Left lung (tissue), 10 donors: ENCODE results near the gene AACS. TPM values are rescaled to one million over a fixed set of nuclear protein-coding genes. Genes with fewer than 3 reads are reported as not detected.
"Not testable (repeated sequence)": the region's sequence is repeated elsewhere in the genome, so short reads cannot be mapped to it uniquely, and the experiment has no call there.

ENCODE experiments used
- ATAC-seq: fragments of 200-7000 bp; cut with Tn5 transposase; one replicate; pipeline ENCODE4 v1.9.1; 2020; ENCODE audit warnings: moderate library complexity
- DNase-seq, 4 donors: peaks; one replicate each; pipeline ENCODE4 v3.0.0-alpha.2; 2013 to 2020
- H3K27ac ChIP-seq, 2 donors: fragments of 200-600 bp; sonication (generic) in 1 of 2; one replicate each; pipeline versions ENCODE4 v1.5.0 to v1.8.0; 2020 to 2021
- H3K27me3 ChIP-seq, 2 donors: fragments of 200-600 bp; sonication (generic) in 1 of 2; one replicate each; pipeline versions ENCODE4 v1.5.0 to v1.8.0; 2020 to 2021
- H3K36me3 ChIP-seq, 2 donors: fragments of 200-600 bp; sonication (generic) in 1 of 2; one replicate each; pipeline versions ENCODE4 v1.5.0 to v1.8.0; 2020 to 2021
- H3K4me1 ChIP-seq, 2 donors: fragments of 200-600 bp; one replicate each; pipeline ENCODE4 v1.8.0; 2021
- H3K4me3 ChIP-seq, 2 donors: fragments of 200-600 bp; sonication (generic) in 1 of 2; one replicate each; pipeline versions ENCODE4 v1.5.0 to v1.8.0; 2020 to 2021; ENCODE audit warnings: mild to moderate bottlenecking in 1 of 2
- H3K9me3 ChIP-seq, 2 donors: fragments of 200-600 bp; sonication (generic) in 1 of 2; one replicate each; pipeline versions ENCODE4 v1.5.0 to v1.8.0; 2020 to 2021
- intact Hi-C, 2 donors: fragments of 100-400 bp; cut with DNase I; formaldehyde crosslinking; loops; one replicate each; pipeline versions ENCODE4 v1.11.2 to v1.14.2; 2022
- polyA plus RNA-seq, 6 donors: library from polyadenylated mRNA; unstranded; fragments of 120-200 nt; gene quantifications; one replicate each; pipeline ENCODE4 v1.2.1, GENCODE V29; 2013; ENCODE audit not compliant: insufficient read length in 6 of 6
- total RNA-seq, 2 donors: library from RNA; stranded (reverse); fragmentation: NEBNext Ultra II Directional; extraction: Animal tissue kit (Norgen Biotek cat#: 25700); gene quantifications; one replicate each; pipeline ENCODE4 v1.2.1, GENCODE V29; 2021
- TF ChIP-seq, protein P1 (sequence below), 2 donors: fragments of 200-600 bp; sonication (generic) in 1 of 2; IDR thresholded peaks; one replicate each; pipeline versions ENCODE4 v1.5.0 to v1.8.0; 2021; ENCODE audit warnings: antibody characterized with exemption in 2 of 2
- donor health status: DM: no; HTN: yes; CAD: no.
- donor health status: DM: no; HTN: no; CAD: no.

AACS gene
- total and polyA plus RNA-seq, 8 donors, result 23.7 to 36.9 (median 27.2) TPM

GRCh38 chr12:125053821-125054220, 11.4 kb upstream of the AACS start:
- H3K27ac ChIP-seq, result no peak overlapping the region

DNA sequence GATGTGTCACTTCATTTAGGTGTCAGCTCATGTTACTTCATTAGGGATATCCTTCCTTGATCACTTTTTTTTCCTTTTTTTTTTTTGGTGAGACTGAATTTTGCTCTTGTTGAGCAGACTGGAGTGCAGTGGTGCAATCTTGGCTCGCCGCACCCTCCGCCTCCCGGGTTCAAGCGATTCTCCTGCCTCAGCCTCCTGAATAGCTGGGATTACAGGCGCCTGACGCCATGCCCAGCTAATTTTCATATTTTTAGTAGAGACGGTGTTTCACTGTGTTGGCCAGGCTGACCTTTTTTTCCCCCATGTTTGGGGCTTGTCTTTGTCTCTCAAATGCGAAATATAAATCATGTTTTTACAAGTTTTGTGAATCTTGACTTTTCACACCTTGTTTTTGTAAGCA, 9.6 kb upstream of the AACS start:
- DNase-seq (no peak), ATAC-seq (no peak)
- intact Hi-C loops, result no loop called here
- H3K9me3 ChIP-seq, result no peaks in the 10 kb centered on the region
- H3K4me3 ChIP-seq, result no peak overlapping the region
- TF ChIP-seq, protein P1, sequence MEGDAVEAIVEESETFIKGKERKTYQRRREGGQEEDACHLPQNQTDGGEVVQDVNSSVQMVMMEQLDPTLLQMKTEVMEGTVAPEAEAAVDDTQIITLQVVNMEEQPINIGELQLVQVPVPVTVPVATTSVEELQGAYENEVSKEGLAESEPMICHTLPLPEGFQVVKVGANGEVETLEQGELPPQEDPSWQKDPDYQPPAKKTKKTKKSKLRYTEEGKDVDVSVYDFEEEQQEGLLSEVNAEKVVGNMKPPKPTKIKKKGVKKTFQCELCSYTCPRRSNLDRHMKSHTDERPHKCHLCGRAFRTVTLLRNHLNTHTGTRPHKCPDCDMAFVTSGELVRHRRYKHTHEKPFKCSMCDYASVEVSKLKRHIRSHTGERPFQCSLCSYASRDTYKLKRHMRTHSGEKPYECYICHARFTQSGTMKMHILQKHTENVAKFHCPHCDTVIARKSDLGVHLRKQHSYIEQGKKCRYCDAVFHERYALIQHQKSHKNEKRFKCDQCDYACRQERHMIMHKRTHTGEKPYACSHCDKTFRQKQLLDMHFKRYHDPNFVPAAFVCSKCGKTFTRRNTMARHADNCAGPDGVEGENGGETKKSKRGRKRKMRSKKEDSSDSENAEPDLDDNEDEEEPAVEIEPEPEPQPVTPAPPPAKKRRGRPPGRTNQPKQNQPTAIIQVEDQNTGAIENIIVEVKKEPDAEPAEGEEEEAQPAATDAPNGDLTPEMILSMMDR (IDR thresholded peaks at IDR 0.05), result no peak
- H3K27me3 ChIP-seq, result peaks cover 0 to 6% of the 10 kb centered on the region in 2 donors
- no peaks in the 10 kb centered on the region for H3K4me1 ChIP-seq
- no peaks in the 10 kb centered on the region for H3K36me3 ChIP-seq
- no peak overlapping the region for H3K27ac ChIP-seq

More at GRCh38 chr12:125053821-125054220, 11.4 kb upstream of the AACS start:
- intact Hi-C loops, result no loop called here
- H3K4me1 ChIP-seq, result peaks cover 0 to 6% of the 10 kb centered on the region in 2 donors
- TF ChIP-seq, protein P1 (IDR thresholded peaks at IDR 0.05), result no peak
- H3K27me3 ChIP-seq, result peaks cover 0 to 6% of the 10 kb centered on the region in 2 donors
- H3K36me3 ChIP-seq, result no peaks in the 10 kb centered on the region
- DNase-seq (no peak), ATAC-seq (no peak)
- no peak overlapping the region for H3K4me3 ChIP-seq
- H3K9me3 ChIP-seq, result no peaks in the 10 kb centered on the region

DNA sequence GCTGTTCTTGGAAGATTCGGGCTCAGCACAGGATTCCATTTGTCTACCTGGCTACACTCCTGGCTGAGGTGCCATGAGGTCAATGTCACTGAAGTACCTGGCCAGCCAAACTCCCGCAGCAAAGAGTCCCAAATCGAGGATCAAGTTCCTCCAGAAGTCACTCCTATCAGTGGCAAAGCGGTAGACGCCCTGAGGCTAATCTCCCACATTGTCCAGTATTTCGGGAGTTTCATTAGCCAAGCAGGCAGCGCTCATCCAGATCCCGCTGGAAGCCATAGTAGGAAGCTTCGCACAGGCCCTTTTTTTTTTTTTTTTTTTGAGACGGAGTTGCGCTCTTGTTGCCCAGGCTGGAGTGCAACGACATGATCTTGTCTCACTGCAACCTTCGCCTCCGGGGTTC, 8.9 kb upstream of the AACS start:
- TF ChIP-seq, protein P1 (IDR thresholded peaks at IDR 0.05), result no peak
- H3K27ac ChIP-seq, result no peak overlapping the region
- no peaks in the 10 kb centered on the region for H3K36me3 ChIP-seq
- intact Hi-C loops, result no loop called here
- peaks cover 0 to 6% of the 10 kb centered on the region in 2 donors for H3K27me3 ChIP-seq
- no peaks in the 10 kb centered on the region for H3K4me1 ChIP-seq
- no peak for ATAC-seq
- DNase-seq, result no peak
- H3K9me3 ChIP-seq, result no peaks in the 10 kb centered on the region
- H3K4me3 ChIP-seq, result no peak overlapping the region

DNA sequence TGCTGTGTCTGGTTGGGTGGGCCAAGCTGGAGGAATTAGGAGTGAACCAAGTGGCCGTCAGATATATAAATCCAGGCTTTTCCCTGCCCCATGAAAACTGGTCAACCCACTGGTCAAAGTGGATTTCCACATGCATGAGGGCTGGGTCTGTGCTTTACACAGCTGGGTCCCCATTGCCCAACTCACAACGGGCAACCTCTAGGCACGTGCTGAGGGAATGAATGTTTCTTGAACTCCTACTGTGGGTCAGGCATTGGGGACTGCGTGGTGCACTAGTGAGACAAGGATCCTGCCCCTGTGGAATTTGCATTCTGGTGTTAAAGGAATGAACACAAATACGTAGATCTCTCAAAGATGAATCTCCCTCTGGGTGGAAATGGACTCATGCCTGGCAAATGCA, 7.5 kb upstream of the AACS start:
- Histone ChIP-seq H3K9me3 (peaks cover 0 to 2% of the 10 kb centered on the region in 2 donors), H3K4me3 (no peak overlapping the region), H3K27ac (no peak overlapping the region), H3K4me1 (no peaks in the 10 kb centered on the region), H3K36me3 (no peaks in the 10 kb centered on the region), H3K27me3 (peaks cover 0 to 6% of the 10 kb centered on the region in 2 donors)
- TF ChIP-seq, protein P1 (IDR thresholded peaks at IDR 0.05), result no peak
- intact Hi-C loops, result no loop called here
- ATAC-seq, result no peak
- DNase-seq, result no peak

GRCh38 chr12:125061229-125061628, 4.0 kb upstream of the AACS start:
- ATAC-seq, result no peak
- intact Hi-C loops, result no loop called here
- TF ChIP-seq, protein P1 (IDR thresholded peaks at IDR 0.05), result no peak

DNA sequence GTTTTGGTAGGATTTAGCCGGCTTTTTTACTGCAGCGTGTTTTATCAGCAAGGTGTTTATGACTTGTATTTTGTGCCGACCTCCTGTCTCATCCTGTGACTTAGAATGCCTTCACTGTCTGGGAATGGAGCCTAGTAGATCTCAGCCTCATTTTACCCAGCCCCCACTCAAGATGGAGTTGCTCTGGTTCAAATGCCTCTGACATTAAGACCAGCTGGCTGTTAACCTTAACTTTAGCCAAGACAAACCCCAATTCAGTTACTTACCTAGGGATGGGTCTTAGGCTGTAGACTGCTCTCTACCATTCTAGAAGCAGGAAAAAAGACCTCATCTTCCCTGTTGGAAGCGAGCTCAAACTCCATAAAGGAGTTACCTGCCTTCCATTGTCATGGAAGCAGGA, 1.7 kb upstream of the AACS start:
- H3K36me3 ChIP-seq, H3K9me3 ChIP-seq, intact Hi-C loops, DNase-seq, ATAC-seq, H3K4me3 ChIP-seq, H3K27ac ChIP-seq: not testable (repeated sequence)
- Histone ChIP-seq H3K27me3 (peaks cover 0 to 13% of the 10 kb centered on the region in 2 donors), H3K4me1 (peaks cover 0 to 24% of the 10 kb centered on the region in 2 donors)

More at GRCh38 chr12:125061229-125061628, 4.0 kb upstream of the AACS start:
- Histone ChIP-seq H3K4me3 (no peak overlapping the region), H3K4me1 (peaks cover 0 to 14% of the 10 kb centered on the region in 2 donors), H3K27ac (no peak overlapping the region), H3K36me3 (no peaks in the 10 kb centered on the region), H3K27me3 (peaks cover 0 to 16% of the 10 kb centered on the region in 2 donors), H3K9me3 (peaks cover 0 to 2% of the 10 kb centered on the region in 2 donors)
- no peak for DNase-seq
